Germinal center (tissue), 1 donor: ENCODE measurements around the gene SALL1.

ENCODE experiments used
- DNase-seq: peaks from one replicate; pipeline ENCODE4 v3.0.0; 2012; ENCODE audit warnings: mixed read lengths, low spot score

Gene SALL1

DNA sequence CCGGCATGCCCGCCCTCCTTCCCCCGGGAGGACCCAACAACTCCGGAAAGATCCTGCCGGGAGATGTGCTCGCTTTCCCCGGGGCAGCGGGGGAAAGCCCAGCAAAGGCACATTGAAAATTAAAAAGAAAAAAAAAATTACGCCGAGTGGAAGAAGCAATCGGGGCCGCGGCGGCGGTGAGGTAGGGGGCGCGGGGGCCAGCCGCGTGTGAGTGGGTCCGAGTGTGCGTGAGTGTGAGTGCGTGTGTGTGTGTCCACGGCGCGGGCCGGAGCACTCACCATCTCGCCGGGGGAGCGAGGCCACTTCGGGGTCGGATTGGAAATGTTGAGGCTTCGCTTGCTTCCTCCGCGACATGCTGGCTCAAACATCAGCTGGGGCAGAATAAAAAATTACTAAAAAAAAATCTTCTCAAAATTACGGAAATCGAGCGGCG is at the start of gene SALL1:
TSS of gene SALL1 (minus strand) at position 383 of the 433 bp plus-strand sequence. CDS start at position 354, 29 bp downstream.
- no peak for DNase-seq

DNA sequence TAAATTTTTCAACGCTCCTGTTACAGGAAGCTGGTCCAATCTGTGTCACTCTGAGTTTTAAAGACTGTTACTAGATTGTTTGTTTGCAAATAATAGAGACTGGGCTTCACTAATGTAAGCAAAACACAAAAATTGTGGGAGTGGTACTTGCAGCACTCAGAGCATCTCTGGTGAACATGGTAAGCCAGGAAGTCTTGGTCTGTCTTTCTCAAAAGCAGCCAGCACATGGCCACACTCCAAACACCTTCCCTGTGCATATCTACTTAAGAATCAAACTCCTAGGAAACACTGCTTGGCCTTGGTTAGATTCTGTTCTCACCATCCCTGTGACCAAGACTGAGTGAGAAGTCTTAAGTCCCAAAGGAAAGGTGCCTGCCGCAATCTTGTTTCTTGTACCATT is 49.7 kb upstream of the SALL1 start:
- no peak for DNase-seq

DNA sequence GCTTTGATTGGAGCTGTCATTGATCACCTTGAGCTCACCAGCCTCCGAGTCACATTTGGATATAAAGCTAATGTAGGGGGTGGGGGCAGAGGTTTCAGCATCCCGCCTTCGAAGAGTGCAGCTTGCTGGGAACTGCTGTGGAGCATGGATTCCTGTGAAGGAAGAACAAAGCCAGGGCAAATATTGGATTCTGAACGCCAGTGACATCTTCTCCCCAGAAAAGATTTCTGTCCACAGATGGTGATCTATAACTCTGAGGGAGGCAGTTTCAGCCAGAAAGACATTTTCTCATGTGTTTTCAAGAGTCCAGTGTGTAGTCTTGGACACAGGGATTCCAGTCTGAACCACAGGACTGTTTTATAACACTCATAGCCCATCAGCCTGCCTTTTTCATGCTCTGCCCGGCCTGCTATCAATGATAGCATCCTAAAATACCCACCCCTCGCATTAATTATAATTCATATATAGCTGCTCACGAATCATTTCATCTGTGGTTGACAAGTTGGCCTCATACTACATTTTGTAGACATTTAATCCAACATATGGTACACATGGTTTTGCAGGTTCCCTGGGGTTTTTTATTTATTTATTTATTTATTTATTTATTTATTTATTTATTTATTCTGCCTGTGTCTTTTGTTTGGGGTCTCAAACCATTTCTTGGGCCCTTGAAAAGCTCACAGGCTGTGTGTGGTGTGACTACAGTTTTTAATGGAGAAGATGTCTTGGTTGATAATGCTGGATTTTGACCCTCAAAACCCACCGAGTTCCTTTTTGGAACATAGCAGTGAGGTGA is 47.1 kb upstream of the SALL1 start:
- DNase-seq, result no peak

DNA sequence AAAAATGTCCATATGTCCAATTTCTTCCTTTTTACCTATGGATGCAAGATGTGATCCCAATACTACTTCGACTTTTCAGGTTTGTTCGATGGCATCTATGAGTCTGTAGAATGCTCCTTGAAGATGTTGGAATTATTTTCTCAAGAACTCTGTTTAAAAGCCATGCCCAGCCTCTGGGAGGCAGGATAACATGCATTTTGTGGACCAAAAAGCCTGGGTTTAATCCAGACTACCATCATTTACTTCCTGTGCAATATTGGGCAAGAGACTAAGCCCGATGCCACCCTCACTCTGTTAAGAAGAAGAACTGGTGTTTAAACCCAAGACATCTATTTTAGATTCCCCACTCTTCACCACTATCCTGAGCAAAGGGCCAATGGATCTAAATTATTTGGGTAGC is 42.8 kb upstream of the SALL1 start:
- DNase-seq, result no peak

DNA sequence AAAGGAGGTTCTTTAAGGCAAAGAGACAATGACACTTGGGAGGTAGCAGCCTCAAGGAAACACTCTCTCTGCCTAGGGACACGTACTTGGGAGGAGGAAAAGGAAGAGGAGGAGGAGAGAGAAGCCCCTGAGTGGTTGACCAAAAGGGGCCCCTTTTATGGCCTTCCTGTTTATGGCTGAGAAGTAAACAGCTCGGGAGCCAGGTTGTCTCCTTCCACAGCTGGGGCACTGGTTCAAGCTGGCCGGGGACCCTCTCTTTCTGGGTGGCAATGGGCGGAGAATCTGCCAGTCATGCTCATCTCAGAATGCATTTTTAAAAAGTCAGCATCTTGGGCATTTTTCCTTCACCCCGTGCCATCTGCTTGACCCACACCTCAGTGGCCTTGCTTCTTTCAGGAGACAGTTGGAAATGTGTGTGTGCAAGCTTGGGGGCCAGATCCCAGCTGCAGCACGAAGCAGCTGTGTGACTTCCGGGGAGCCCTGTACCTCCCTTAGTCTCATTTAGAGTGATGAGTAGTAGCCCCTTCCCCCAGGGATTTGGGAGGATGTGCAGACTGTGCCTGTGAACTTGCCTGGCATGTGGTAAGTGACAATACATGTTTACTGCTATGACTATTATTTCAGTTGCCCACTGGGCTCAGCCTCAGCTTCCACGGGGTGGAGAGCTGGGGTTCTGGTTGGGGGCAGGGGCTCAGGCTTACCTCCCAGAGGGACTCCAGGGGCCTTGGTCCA is 33.8 kb upstream of the SALL1 start:
- no peak for DNase-seq

DNA sequence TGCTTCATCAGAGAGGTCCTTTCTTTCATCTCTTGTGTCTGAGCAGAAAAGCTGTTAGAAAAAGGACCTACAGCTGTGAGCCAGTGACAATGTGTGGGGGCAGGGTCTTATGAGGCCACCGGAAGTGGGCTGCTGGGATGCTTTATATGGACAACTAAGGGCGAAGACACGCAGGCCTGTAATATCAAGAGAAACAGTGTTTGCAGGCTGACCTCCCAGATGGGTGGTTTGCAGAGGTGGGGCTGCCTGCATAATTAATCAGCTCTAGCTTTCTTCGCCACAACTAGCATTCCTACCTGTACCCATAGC is 30.4 kb upstream of the SALL1 start:
- no peak for DNase-seq

DNA sequence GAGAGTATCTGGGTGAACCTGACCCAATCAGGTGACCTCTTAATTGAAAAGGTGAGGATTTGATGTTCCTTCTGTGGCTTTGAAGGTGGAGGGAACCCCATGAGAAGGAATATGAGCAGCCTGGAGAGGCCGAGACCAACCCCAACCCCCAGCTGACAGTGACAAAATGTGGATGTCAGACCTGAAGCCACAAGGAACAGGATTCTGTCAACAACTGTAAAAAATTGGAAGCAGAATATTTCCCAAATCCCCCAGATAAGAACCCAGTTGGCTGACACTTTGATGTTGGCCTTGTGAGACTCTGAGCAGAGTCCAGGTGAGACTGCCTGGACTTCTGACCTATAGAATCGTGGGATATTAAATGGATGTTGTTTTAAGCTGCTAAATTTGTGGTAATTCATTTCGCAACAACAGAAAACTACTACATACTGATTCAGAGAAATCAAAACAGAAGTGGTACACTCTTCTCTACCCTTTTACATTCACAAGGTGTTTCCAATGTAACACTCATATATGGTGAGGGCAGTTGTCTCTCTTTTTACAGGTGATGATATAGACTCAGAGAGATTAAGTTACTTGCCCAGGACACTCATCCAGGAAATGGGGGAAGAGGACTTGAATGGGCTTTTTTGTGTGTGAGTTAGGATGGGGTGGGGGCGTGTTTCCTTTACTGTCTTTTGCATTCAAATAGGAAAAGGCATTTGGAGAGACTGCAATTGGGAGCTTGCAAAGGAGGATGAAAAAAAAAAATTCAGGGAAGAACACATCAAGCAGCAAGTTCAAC is 29.8 kb upstream of the SALL1 start:
- no peak for DNase-seq

DNA sequence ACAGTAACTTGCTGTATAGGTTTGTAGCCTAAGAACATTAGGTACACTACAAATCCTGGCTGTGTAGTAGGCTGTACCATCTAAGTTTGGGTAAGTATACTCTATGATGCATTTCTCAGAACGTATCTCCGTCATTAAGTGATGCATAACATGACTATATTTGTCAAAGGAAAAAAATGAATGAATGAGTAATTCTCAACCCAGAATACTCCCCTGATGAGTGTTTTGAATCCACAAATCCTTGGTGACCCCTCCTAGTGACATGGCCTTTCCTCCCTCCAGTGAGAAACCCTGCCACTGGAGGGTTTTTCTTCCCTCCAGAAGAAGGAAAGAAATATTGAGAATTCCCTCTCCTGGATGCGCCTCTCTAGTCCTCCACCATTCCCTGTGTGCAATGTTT is 24.0 kb upstream of the SALL1 start:
- DNase-seq, result no peak

DNA sequence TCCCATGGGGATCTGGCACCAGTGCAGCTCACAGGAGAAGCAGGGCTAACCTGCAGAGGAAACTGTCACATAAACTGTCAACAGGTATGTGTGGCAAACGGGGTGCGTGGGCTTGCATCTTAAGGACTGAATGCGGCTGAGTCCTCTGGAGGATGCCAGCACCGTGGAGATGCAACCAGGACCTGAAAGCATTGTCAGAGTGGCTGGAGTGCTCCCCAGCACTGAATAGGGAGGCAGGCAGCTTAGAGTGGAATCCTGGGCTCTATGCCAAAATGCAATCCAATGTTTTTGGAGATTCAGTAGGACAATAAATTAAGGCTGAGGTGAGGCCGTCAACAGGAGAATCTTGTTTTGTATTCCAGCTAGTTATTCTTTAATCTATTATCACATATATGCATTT is 21.3 kb upstream of the SALL1 start:
- no peak for DNase-seq

DNA sequence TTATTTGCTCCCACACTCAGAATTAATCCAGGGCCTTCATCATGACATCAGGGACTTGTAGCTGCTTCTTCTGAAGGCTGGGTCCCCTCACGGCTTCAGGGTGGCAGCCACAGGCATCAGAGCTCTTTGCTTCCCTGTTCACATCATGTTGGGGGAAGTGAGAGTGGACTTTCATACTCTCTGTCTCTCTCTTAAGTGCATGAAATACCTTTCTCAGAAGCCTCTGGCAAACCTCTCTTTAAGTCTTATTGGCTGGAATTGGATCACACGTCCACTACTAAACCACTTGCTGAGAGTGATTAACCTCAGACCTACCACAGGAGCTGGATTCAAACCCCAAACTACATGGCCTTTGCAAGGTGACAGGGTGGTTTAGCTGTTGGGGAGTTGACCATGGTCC is 17.7 kb upstream of the SALL1 start:
- no peak for DNase-seq

DNA sequence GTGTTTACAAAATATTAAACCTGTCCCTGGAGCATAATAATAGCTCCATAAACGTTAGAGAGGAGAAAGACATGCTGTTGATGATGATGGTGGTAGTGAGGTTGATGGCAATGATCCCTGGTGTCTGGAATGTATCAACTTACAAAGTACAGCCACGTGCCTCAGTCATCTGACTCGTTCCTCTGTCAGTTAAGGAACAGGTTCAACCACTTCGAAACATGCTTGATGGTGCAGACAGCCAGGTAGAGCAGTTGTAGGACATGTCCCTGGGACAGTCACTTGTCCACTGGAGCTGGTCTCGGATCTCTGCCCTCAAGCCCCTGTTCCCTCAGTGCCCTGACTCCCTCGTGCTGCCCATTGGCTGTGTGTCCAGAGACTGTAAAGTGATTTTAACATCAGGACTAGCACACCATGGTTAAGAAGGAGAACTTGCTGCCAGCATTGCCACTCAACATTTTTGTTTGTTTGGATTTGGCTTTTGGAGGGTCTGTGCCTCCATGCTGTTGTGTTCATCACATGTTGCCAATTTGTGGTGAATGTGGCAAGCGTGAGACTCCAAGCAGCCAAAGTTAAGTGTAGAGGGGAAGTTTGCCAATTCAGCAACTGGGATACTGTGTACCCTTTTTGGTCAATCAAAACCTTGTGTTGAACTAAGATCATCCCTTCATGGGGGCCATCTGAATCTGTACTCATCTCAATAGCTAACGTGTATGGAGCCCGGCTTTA is 16.3 kb upstream of the SALL1 start:
- DNase-seq, result no peak

DNA sequence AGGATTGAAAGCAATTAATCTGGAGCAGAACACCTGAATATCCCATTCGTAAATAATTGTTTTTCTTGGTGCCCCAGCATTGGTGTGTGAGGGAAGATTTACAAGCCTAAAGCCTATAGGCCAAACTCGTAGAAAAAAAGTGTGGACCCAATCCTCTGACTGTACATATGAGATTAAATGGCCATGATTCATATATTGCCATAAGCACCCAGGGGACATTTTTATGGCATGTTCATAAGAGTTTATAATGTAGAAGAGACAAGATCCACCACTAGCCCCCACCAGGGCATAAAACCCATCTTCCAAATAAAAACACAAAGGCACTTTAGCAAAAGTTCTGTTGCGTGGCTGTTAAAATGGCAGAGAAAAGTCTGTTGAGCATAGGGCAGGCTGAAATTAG is 15.5 kb upstream of the SALL1 start:
- DNase-seq, result no peak

DNA sequence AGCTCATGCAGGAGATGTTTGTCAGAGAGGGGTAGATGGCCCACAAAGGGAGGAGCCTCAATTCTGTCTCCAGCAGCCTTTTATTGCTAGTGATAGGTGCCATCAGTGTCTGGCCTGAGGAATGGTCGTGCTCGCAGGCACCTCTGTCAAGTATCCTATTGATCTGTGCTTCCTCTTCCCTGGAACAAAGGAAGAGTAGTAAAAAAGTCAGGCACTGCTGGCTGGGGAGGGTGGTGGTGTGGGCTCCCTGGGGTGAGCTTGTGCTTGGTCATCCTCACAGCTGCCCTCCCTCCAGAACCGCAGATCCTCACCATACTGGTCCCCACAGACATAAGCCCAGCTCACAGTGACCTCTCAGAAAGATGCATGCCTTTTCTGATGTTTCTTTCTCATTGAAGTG is 15.0 kb upstream of the SALL1 start:
- no peak for DNase-seq

DNA sequence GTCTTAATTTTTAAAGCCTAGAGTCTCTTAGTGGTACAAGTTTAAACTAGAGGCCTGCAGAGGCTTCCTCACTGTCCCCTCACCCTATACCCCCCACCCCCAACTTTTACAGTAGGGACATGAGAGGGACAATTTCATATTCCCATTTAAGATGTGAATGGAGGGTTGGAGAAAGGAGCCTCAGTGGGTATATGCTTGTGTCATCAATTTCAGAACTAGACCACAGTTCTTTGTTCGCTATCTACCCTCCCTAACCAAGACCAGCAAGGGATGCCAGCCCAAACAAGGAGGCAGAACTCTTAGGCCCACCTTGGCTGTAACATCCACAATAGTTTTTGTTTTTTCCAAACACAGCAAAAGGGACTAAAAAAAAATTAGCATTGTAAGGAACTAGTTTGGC is 14.0 kb upstream of the SALL1 start:
- DNase-seq, result no peak

DNA sequence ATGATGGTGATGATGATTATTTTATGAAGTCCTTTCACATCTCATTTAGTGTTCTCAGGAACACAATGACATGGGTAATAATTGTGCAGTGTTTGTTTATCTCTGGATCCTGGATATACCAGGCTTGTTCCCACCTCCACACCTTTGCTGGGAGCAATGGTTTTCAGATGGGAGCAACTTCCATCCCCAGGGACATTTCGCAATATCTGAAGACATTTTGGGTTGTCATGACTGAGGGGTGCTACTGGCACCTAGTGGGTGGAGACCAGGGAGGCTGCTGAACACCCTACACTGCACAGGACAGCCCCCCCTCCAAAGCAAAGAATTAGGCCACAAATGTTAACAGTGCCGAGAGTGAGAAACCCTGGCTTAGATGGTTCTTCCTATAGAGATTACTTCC is 13.5 kb upstream of the SALL1 start:
- DNase-seq, result no peak

DNA sequence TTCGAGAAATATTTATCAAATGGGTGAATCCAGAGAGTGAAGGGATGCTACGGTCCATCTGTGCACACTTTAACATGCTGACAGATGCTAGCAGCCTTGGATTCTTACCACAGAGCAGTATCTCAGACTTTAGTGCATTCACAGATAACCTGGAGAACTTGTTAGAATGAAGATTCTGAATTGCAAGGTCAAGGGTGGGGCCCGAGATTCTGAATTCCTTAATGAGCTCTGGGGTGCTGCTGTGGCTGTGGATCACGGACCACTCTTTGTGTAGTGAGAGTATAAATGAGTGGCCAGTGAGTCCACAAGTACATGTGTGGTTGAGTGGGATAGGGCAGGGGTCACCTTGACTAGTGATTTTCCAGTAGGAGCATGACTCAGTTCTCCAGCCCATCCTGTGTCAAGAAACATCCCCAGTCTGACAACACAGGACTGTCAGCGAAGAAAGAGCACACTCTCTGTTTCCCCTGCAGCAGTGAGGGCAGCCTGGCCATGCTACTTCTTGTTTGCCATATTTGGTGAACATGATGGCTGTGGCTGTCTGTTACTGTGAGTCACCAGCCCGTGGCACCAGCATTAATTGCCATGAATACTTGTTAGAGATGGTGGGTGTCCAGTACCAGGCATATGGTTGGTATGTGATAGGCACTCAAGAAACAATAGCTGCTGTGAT is 13.0 kb upstream of the SALL1 start:
- no peak for DNase-seq

DNA sequence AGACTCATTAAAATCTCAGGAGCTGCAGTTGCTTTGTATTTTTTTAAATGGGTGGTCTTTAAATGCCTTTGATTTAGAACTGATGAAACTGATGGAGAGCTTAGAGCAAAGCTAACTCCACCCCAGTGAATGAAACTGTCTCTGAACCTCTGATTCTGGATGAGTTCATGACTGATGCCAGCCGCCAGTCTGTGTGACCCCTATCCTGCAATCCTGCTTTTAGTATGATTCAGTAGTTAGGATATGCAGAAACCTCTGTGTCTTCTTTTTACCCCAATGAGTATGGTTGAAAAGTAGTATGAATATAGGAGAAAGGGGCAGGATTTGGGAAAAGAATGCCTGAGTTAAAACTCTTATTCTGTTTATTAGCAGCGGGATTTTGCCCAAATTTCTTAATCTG is 12.3 kb upstream of the SALL1 start:
- no peak for DNase-seq

DNA sequence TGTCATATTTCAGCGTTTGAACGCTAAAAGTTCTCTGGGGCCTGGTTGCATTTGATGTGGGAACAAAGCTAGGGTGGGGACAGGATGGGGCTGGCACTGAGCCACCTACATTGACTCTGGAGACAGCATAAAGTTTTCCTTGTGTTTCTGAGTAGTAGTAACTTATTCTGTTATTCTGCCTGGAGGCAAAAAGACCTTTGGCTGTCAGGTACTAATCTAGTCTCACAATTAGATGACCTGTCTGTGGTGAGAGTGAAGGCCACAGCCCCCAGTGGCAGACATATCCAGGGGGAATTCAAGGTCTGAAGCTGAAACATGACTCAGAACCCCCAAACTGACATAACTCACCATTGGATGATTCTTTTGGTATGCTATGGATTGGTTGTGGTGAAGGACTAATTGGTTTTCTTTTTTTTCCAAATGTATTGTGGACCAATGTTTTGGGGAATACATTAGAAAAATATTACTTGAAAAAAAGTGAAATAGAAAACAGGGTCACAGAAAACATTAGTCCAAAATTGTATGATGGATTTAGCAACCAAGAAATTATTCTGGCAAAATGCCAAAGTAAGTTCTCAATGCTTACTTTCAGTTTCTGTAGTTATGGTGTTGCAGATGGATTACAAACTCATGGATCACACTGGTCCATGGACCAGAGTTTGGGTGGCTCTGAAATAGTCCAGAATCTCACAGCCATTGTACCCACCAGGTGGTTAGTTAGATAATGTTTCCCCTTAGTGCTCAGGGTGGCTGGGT is 10.5 kb upstream of the SALL1 start:
- DNase-seq, result no peak

DNA sequence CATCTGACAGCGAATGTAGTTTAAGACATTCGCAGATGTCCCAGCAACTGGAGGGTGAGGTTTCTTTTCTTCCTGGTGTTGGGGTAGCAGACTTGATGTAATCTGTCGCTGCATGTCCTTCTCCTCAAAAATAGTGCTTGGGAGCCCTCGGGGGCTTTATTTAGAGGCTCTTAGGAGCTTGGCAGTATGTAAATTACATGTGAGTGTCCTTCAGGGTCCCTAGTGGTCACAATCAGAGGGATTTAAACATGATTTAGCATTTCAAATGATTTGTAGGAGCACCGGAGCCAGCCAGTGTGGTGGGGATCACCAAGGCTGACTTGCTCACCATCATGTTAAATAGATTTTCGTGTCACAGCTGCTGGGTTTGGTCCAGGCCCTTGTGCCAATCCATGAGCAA is 8.8 kb upstream of the SALL1 start:
- DNase-seq, result no peak

DNA sequence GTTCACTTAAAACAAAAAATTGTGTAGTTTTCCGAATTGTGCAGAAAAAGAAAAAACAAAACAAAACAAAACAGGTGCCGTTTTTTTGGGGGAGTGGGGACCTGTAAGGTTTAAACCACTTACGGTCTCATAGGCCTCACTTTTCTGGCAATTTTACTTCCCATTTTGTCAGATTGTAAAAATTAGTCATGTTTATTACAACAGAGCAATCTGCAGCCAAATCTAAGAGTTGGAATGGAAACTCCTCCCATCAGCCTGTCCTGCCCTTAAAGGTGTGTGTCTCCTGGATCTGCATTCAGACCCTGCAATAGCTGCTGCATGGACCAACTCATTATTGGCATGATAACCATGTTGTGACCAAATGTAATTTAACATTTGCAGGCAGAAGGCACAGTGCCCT is 8.2 kb upstream of the SALL1 start:
- no peak for DNase-seq

DNA sequence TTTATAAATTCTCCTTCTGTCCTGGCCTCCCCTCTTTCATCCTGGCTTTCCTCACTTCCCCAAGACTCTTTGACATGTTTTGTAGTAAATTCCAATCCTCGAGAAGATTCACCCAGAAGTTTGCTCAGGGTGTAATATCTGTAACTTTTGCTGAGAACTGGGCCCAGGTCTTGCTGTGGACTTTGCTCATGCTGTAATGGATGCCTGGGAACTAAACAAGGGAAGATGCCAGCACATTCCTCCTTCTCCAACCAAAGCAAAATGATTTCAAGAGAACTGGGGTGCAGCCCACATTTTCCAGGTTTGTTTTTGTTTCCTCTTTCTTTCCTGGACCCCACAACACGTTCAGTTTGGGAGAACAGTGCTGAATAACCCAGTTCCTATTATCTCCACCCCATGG is 6.6 kb upstream of the SALL1 start:
- DNase-seq, result no peak
